WTC11 (cell line): ENCODE measurements around the gene TMEM225B. TPM values are rescaled to one million over a fixed set of nuclear protein-coding genes. Genes with fewer than 3 reads are reported as not detected.

ENCODE experiments used
- ATAC-seq: fragments of 200-7000 bp; cut with Tn5 transposase; 2 replicates; pipeline ENCODE4 v1.10.0; 2021; ENCODE audit warnings: mild to moderate bottlenecking, moderate library complexity
- CTCF ChIA-PET: fragments of 300-600 bp; sonication (Branson Sonifier 250); formaldehyde crosslinking; loops from one replicate; lab custom pipeline; 2021; ENCODE audit warnings: antibody characterized with exemption; lab: Charles Lee
- POLR2A ChIA-PET: fragments of 350-600 bp; sonication (Branson Sonifier 250); formaldehyde crosslinking; loops from one replicate; lab custom pipeline; 2021; ENCODE audit warnings: antibody characterized with exemption; lab: Charles Lee
- DNase-seq: peaks from one replicate; pipeline ENCODE4 v3.0.0; 2021; ENCODE audit warnings: low spot score
- H3K27ac Mint-ChIP-seq: 2 replicates; pipeline ENCODE4 v1.8.0; 2021; ENCODE audit warnings: mixed read lengths
- H3K27me3 Mint-ChIP-seq: 2 replicates; pipeline ENCODE4 v1.8.0; 2021; ENCODE audit warnings: low read depth, mild to moderate bottlenecking, moderate library complexity, mixed read lengths
- H3K36me3 Mint-ChIP-seq: 2 replicates; pipeline ENCODE4 v1.8.0; 2021; ENCODE audit warnings: mixed read lengths
- H3K4me1 Mint-ChIP-seq: 2 replicates; pipeline ENCODE4 v1.8.0; 2022; ENCODE audit warnings: mixed read lengths
- H3K4me3 Mint-ChIP-seq: 2 replicates; pipeline ENCODE4 v1.8.0; 2021; ENCODE audit warnings: mild to moderate bottlenecking, moderate library complexity, mixed read lengths
- H3K9me3 Mint-ChIP-seq: 2 replicates; pipeline ENCODE4 v1.8.0; 2021; ENCODE audit warnings: mixed read lengths
- ARID4B ChIP-seq: sonication (generic); formaldehyde crosslinking; IDR thresholded peaks from 2 replicates; pipeline ENCODE4 v1.8.0; 2023; ENCODE audit warnings: missing genetic modification reagents, mild to moderate bottlenecking, borderline replicate concordance
- ATF6 ChIP-seq: sonication (generic); formaldehyde crosslinking; IDR thresholded peaks from 2 replicates; pipeline ENCODE4 v1.8.1; 2023; ENCODE audit warnings: mild to moderate bottlenecking, missing genetic modification reagents
- CBFB ChIP-seq: sonication (generic); formaldehyde crosslinking; IDR thresholded peaks from 2 replicates; pipeline ENCODE4 v1.8.1; 2022; ENCODE audit warnings: mild to moderate bottlenecking, low read depth, missing genetic modification reagents
- CREB1 ChIP-seq: sonication (generic); formaldehyde crosslinking; IDR thresholded peaks from 2 replicates; pipeline ENCODE4 v1.8.0; 2023; ENCODE audit warnings: mild to moderate bottlenecking, missing genetic modification reagents
- GABPB1 ChIP-seq: sonication (generic); formaldehyde crosslinking; IDR thresholded peaks from 2 replicates; pipeline ENCODE4 v1.8.1; 2023; ENCODE audit warnings: mild to moderate bottlenecking, missing genetic modification reagents
- JAZF1 ChIP-seq: fragments of 250-450 bp; sonication (Bioruptor Pico); IDR thresholded peaks from 2 replicates; pipeline ENCODE4 v1.9.0; 2021; ENCODE audit warnings: moderate library complexity, mild to moderate bottlenecking, inconsistent platforms
- MXD4 ChIP-seq: fragments of 250-450 bp; sonication (Bioruptor Pico); IDR thresholded peaks from 2 replicates; pipeline ENCODE4 v1.8.0; 2021; ENCODE audit warnings: mild to moderate bottlenecking, moderate library complexity, borderline replicate concordance
- NFATC4 ChIP-seq: fragments of 250-450 bp; sonication (Bioruptor Pico); IDR thresholded peaks from 2 replicates; pipeline ENCODE4 v1.9.0; 2021; ENCODE audit warnings: mild to moderate bottlenecking
- NR1H2 ChIP-seq: sonication (generic); formaldehyde crosslinking; IDR thresholded peaks from 2 replicates; pipeline ENCODE4 v1.9.0; 2021; ENCODE audit warnings: mild to moderate bottlenecking, moderate library complexity, missing genetic modification reagents
- PRRX2 ChIP-seq: fragments of 250-450 bp; sonication (Bioruptor Pico); IDR thresholded peaks from 2 replicates; pipeline ENCODE4 v1.8.0; 2021; ENCODE audit warnings: mild to moderate bottlenecking
- RELA ChIP-seq: sonication (generic); formaldehyde crosslinking; IDR thresholded peaks from 2 replicates; pipeline ENCODE4 v1.8.1; 2022; ENCODE audit warnings: missing genetic modification reagents, mild to moderate bottlenecking, borderline replicate concordance
- SMAD4 ChIP-seq: sonication (generic); formaldehyde crosslinking; IDR thresholded peaks from 2 replicates; pipeline ENCODE4 v1.8.0; 2022; ENCODE audit warnings: mild to moderate bottlenecking, missing genetic modification reagents
- SP1 ChIP-seq: sonication (generic); formaldehyde crosslinking; conservative IDR thresholded peaks from 2 replicates; pipeline ENCODE4 v1.8.1; 2022; ENCODE audit warnings: missing genetic modification reagents
- TP53 ChIP-seq: sonication (generic); formaldehyde crosslinking; IDR thresholded peaks from 2 replicates; pipeline ENCODE4 v1.8.1; 2023; ENCODE audit warnings: mild to moderate bottlenecking, missing genetic modification reagents
- ZBTB43 ChIP-seq: sonication (generic); formaldehyde crosslinking; IDR thresholded peaks from 2 replicates; pipeline ENCODE4 v1.8.1; 2023; ENCODE audit warnings: mild to moderate bottlenecking, missing genetic modification reagents
- ZNF138 ChIP-seq: sonication (generic); formaldehyde crosslinking; conservative IDR thresholded peaks from 2 replicates; pipeline ENCODE4 v1.8.1; 2022; ENCODE audit warnings: mild to moderate bottlenecking, moderate library complexity, missing genetic modification reagents
- ZNF232 ChIP-seq: sonication (generic); formaldehyde crosslinking; IDR thresholded peaks from 2 replicates; pipeline ENCODE4 v1.8.0; 2022; ENCODE audit warnings: mild to moderate bottlenecking, missing genetic modification reagents
- total RNA-seq: library from RNA; stranded (reverse); gene quantifications from 3 replicates; pipeline ENCODE4 v1.2.3, GENCODE V29; 2021
- TF ChIP-seq, protein P1 (sequence below): sonication (generic); formaldehyde crosslinking; IDR thresholded peaks from 2 replicates; pipeline ENCODE4 v1.8.1; 2023; ENCODE audit warnings: mild to moderate bottlenecking, missing genetic modification reagents, moderate library complexity
- TF ChIP-seq, protein P2 (sequence below): sonication (generic); formaldehyde crosslinking; IDR thresholded peaks from 2 replicates; pipeline ENCODE4 v1.8.0; 2022; ENCODE audit warnings: missing genetic modification reagents
- TF ChIP-seq, protein P3 (sequence below): fragments of 250-450 bp; sonication (Bioruptor Pico); IDR thresholded peaks from 2 replicates; pipeline ENCODE4 v1.9.0; 2021; ENCODE audit warnings: mild to moderate bottlenecking
- TF ChIP-seq, protein P4 (sequence below): fragments of 250-450 bp; sonication (Bioruptor Pico); IDR thresholded peaks from 2 replicates; pipeline ENCODE4 v2.1.2; 2022; ENCODE audit warnings: mild to moderate bottlenecking, moderate library complexity
- TF ChIP-seq, protein P5 (sequence below): sonication (generic); formaldehyde crosslinking; IDR thresholded peaks from 2 replicates; pipeline ENCODE4 v1.8.0; 2023; ENCODE audit warnings: missing genetic modification reagents

TMEM225B gene
- total RNA-seq, 1 experiment from 2014 or later: 0.81 TPM

- ChIA-PET POLR2A (interaction anchor here (1.1 kb wide), 1 partner anchor 47 kb away, joined by 3 read pairs; the partner anchor contains the start of gene ZKSCAN5), CTCF (interaction anchor here (0.5 to 0.8 kb wide), 3 partner anchors 47 to 783 kb away, joined by 3 to 6 read pairs (median 3); partner anchors contain the start of gene ZKSCAN5)
- H3K27me3 Mint-ChIP-seq: no peaks in the 10 kb centered on the region
- ATAC-seq (peak; percentile 98), DNase-seq (peak; percentile 87)
- H3K9me3 Mint-ChIP-seq: peaks cover 10% of the 10 kb centered on the region
- H3K4me1 Mint-ChIP-seq: peaks cover 2% of the 10 kb centered on the region; the same call in 1 of the 2 replicates
- peaks cover 24% of the 10 kb centered on the region for H3K36me3 Mint-ChIP-seq
- H3K27ac Mint-ChIP-seq: peak within 1 kb of the TSS; percentile 86
- peak within 1 kb of the TSS; percentile 87 for H3K4me3 Mint-ChIP-seq
- TF ChIP-seq, protein P1, sequence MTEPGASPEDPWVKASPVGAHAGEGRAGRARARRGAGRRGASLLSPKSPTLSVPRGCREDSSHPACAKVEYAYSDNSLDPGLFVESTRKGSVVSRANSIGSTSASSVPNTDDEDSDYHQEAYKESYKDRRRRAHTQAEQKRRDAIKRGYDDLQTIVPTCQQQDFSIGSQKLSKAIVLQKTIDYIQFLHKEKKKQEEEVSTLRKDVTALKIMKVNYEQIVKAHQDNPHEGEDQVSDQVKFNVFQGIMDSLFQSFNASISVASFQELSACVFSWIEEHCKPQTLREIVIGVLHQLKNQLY (CRISPR knock-in tag): 0 out of 2 replicates have a peak, but pooled peaks have one; percentile 88
- TF ChIP-seq, protein P2, sequence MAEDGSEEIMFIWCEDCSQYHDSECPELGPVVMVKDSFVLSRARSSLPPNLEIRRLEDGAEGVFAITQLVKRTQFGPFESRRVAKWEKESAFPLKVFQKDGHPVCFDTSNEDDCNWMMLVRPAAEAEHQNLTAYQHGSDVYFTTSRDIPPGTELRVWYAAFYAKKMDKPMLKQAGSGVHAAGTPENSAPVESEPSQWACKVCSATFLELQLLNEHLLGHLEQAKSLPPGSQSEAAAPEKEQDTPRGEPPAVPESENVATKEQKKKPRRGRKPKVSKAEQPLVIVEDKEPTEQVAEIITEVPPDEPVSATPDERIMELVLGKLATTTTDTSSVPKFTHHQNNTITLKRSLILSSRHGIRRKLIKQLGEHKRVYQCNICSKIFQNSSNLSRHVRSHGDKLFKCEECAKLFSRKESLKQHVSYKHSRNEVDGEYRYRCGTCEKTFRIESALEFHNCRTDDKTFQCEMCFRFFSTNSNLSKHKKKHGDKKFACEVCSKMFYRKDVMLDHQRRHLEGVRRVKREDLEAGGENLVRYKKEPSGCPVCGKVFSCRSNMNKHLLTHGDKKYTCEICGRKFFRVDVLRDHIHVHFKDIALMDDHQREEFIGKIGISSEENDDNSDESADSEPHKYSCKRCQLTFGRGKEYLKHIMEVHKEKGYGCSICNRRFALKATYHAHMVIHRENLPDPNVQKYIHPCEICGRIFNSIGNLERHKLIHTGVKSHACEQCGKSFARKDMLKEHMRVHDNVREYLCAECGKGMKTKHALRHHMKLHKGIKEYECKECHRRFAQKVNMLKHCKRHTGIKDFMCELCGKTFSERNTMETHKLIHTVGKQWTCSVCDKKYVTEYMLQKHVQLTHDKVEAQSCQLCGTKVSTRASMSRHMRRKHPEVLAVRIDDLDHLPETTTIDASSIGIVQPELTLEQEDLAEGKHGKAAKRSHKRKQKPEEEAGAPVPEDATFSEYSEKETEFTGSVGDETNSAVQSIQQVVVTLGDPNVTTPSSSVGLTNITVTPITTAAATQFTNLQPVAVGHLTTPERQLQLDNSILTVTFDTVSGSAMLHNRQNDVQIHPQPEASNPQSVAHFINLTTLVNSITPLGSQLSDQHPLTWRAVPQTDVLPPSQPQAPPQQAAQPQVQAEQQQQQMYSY: 0 out of 2 replicates have a peak, but pooled peaks have one; percentile 16
- TF ChIP-seq ZNF138 (CRISPR knock-in tag) (no peak), ZNF232 (CRISPR knock-in tag) (no peak), TP53 (CRISPR knock-in tag) (no peak), ATF6 (CRISPR knock-in tag) (no peak), NR1H2 (CRISPR knock-in tag) (no peak), MXD4 (CRISPR knock-in tag) (no peak), GABPB1 (peak; percentile 73), NFATC4 (CRISPR knock-in tag) (no peak), RELA (CRISPR knock-in tag) (no peak), SP1 (CRISPR knock-in tag) (peak; percentile 56; the same call in 1 of the 2 replicates), SMAD4 (CRISPR knock-in tag) (no peak), PRRX2 (CRISPR knock-in tag) (no peak), CBFB (no peak), CREB1 (CRISPR knock-in tag) (no peak), ARID4B (CRISPR knock-in tag) (0 out of 2 replicates have a peak, but pooled peaks have one; percentile 44), JAZF1 (no peak), ZBTB43 (CRISPR knock-in tag) (0 out of 2 replicates have a peak, but pooled peaks have one; percentile 75)
- TF ChIP-seq, protein P3, sequence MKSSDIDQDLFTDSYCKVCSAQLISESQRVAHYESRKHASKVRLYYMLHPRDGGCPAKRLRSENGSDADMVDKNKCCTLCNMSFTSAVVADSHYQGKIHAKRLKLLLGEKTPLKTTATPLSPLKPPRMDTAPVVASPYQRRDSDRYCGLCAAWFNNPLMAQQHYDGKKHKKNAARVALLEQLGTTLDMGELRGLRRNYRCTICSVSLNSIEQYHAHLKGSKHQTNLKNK (CRISPR knock-in tag): no peak
- TF ChIP-seq, protein P4, sequence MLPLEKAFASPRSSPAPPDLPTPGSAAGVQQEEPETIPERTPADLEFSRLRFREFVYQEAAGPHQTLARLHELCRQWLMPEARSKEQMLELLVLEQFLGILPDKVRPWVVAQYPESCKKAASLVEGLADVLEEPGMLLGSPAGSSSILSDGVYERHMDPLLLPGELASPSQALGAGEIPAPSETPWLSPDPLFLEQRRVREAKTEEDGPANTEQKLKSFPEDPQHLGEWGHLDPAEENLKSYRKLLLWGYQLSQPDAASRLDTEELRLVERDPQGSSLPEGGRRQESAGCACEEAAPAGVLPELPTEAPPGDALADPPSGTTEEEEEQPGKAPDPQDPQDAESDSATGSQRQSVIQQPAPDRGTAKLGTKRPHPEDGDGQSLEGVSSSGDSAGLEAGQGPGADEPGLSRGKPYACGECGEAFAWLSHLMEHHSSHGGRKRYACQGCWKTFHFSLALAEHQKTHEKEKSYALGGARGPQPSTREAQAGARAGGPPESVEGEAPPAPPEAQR: no peak
- TF ChIP-seq, protein P5, sequence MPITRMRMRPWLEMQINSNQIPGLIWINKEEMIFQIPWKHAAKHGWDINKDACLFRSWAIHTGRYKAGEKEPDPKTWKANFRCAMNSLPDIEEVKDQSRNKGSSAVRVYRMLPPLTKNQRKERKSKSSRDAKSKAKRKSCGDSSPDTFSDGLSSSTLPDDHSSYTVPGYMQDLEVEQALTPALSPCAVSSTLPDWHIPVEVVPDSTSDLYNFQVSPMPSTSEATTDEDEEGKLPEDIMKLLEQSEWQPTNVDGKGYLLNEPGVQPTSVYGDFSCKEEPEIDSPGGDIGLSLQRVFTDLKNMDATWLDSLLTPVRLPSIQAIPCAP (CRISPR knock-in tag): 0 out of 2 replicates have a peak, but pooled peaks have one; percentile 17
These were observed 46.2 kb upstream of the TMEM225B start, which contains the start of gene FAM200A for GRCh38 chr7:99551767-99552463. FAM200A (minus strand) TSS chr7:99552114; CDS start chr7:99548407, 3,707 bp downstream.
